GM12892 (cell line): Measurements from ENCODE around the gene CARNS1.

Experiments used
- POLR2AphosphoS5 ChIP-seq: IDR thresholded peaks from 2 replicates; pipeline ENCODE4 v1.6.1; 2011; ENCODE audit warnings: low read depth, low read length, control low read depth
- TAF1 ChIP-seq: IDR thresholded peaks from 2 replicates; pipeline ENCODE4 v1.6.1; 2011; ENCODE audit warnings: low read depth, mild to moderate bottlenecking, control low read depth, low read length, borderline replicate concordance

- TF ChIP-seq POLR2AphosphoS5 (no peak), TAF1 (no peak)
Measured at GRCh38 chr11:67439321-67440228, 24.1 kb downstream of the CARNS1 start.
